WERI-Rb-1 (cell line): Measurements from ENCODE around the gene HMGN1.
"Not testable (repeated sequence)": the region's sequence is repeated elsewhere in the genome, so short reads cannot be mapped to it uniquely, and the experiment has no call there.

Experiments
- DNase-seq: peaks from one replicate; pipeline ENCODE4 v3.0.0-alpha.2; 2020
- H3K27ac ChIP-seq: fragments of 250-450 bp; sonication (Bioruptor Pico); 2 replicates; pipeline ENCODE4 v1.5.1; 2020; ENCODE audit warnings: mild to moderate bottlenecking, moderate library complexity
- H3K27me3 ChIP-seq: fragments of 250-450 bp; sonication (Bioruptor Pico); 2 replicates; pipeline ENCODE4 v1.5.1; 2021; ENCODE audit warnings: mild to moderate bottlenecking, low read depth, moderate library complexity; ENCODE audit not compliant: insufficient read depth, severe bottlenecking
- H3K36me3 ChIP-seq: fragments of 250-450 bp; sonication (Bioruptor Pico); 2 replicates; pipeline ENCODE4 v1.5.1; 2020; ENCODE audit warnings: mild to moderate bottlenecking, moderate library complexity
- H3K4me3 ChIP-seq: 2 replicates; pipeline ENCODE4 v1.5.1; 2011; ENCODE audit warnings: low read depth, mild to moderate bottlenecking, control low read depth, low read length
- H3K9me3 ChIP-seq: fragments of 250-450 bp; sonication (Bioruptor Pico); 2 replicates; pipeline ENCODE4 v1.5.1; 2021; ENCODE audit warnings: mild to moderate bottlenecking, moderate library complexity; ENCODE audit not compliant: severe bottlenecking
- CTCF ChIP-seq: IDR thresholded peaks from 2 replicates; pipeline ENCODE4 v1.5.1; 2011; ENCODE audit warnings: low read depth, mild to moderate bottlenecking, control low read depth, inconsistent platforms, low read length

Gene HMGN1

GRCh38 chr21:39384674-39385298 lies 35.9 kb upstream of the HMGN1 start:
- DNase-seq, result no peak
- TF ChIP-seq CTCF, result no peak
- Histone ChIP-seq H3K36me3 (peaks cover 5% of the 10 kb centered on the region), H3K9me3 (no peaks in the 10 kb centered on the region), H3K4me3 (no peak overlapping the region), H3K27ac (no peak overlapping the region), H3K27me3 (no peaks in the 10 kb centered on the region)

- H3K27me3 ChIP-seq, H3K27ac ChIP-seq, H3K9me3 ChIP-seq, H3K36me3 ChIP-seq, DNase-seq, H3K4me3 ChIP-seq: not testable (repeated sequence)
Measured at GRCh38 chr21:39382096-39382495, 33.2 kb upstream of the HMGN1 start.

- no peak for TF ChIP-seq CTCF
- Histone ChIP-seq H3K27ac (peak overlapping the region; percentile 64; the same call in 1 of the 2 replicates), H3K27me3 (no peaks in the 10 kb centered on the region), H3K9me3 (no peaks in the 10 kb centered on the region), H3K4me3 (peak overlapping the region; percentile 65), H3K36me3 (peaks cover 5% of the 10 kb centered on the region)
- DNase-seq, result no peak
Measured at GRCh38 chr21:39381009-39381408, 32.1 kb upstream of the HMGN1 start.

- peak; percentile 98 for DNase-seq
- Histone ChIP-seq H3K36me3 (peaks cover 5% of the 10 kb centered on the region), H3K9me3 (no peaks in the 10 kb centered on the region), H3K27me3 (no peaks in the 10 kb centered on the region), H3K4me3 (peak overlapping the region; percentile 65), H3K27ac (peak overlapping the region; percentile 64)
- TF ChIP-seq CTCF, result no peak
Measured at GRCh38 chr21:39379986-39380891, 31.4 kb upstream of the HMGN1 start.

- Histone ChIP-seq H3K36me3 (peaks cover 4% of the 10 kb centered on the region), H3K9me3 (no peaks in the 10 kb centered on the region), H3K27ac (no peak overlapping the region), H3K4me3 (no peak overlapping the region), H3K27me3 (no peaks in the 10 kb centered on the region)
- no peak for TF ChIP-seq CTCF
- DNase-seq, result no peak
Measured at GRCh38 chr21:39377444-39378050, 28.7 kb upstream of the HMGN1 start.

GRCh38 chr21:39375446-39375845 lies 26.6 kb upstream of the HMGN1 start:
- H3K9me3 ChIP-seq, result no peaks in the 10 kb centered on the region
- no peak for TF ChIP-seq CTCF
- no peaks in the 10 kb centered on the region for H3K36me3 ChIP-seq
- H3K4me3 ChIP-seq, result no peak overlapping the region
- H3K27me3 ChIP-seq, result no peaks in the 10 kb centered on the region
- H3K27ac ChIP-seq, result no peak overlapping the region
- DNase-seq, result no peak
